ENCODE results near the gene EIF4B.

DNA sequence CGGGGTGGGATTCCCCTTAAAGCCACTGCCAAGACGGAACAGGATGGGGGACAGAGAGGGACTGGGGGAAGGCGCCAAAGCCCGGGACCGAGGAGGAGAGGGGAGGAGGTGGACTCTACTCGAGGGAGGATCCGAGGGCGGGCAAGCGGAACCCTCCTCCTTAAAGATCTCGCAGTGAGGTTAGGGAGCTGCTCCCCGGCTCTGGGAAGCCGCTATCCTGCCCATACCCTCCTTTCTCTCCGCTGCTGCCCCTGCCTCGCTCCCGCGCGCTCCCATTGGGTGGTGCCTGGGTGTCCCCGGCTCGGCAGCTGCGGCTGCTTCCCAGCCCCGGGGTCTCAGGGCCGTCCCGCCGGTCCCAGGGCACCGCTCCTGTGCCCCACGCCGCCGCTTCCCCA is 40.9 kb upstream of the EIF4B start:
- no peak for TF ChIP-seq POLR2A (IDR thresholded peaks at IDR 0.05; ENCODE audit: low read depth, low read length)
- no peak for TF ChIP-seq TAF1 (IDR thresholded peaks at IDR 0.05; ENCODE audit: borderline replicate concordance, low read depth, low read length)
- no peak for TF ChIP-seq POLR2AphosphoS5 (IDR thresholded peaks at IDR 0.05; ENCODE audit: low read depth, low read length)

Measured in GM12892 (cell line).